HL-60 (cell line): ENCODE measurements around the gene EEF1AKMT3.

Experiments
- DNase-seq, 2 experiments: peaks; one replicate each; pipeline ENCODE4 v3.0.0-alpha.2; 2010 to 2020; ENCODE audit warnings: low read depth in 1 of 2, low spot score in 1 of 2
- H3K27ac ChIP-seq: fragments of 250-450 bp; sonication (Bioruptor Pico); replicated peaks from 2 replicates; pipeline ENCODE4 v1.5.1; 2020; ENCODE audit warnings: mild to moderate bottlenecking, moderate library complexity
- H3K27me3 ChIP-seq: fragments of 250-450 bp; sonication (Bioruptor Pico); 2 replicates; pipeline ENCODE4 v1.5.1; 2021; ENCODE audit warnings: mild to moderate bottlenecking, moderate library complexity; ENCODE audit not compliant: insufficient read depth, poor library complexity, severe bottlenecking
- H3K4me3 ChIP-seq: replicated peaks from 2 replicates; pipeline ENCODE4 v1.5.1; 2011; ENCODE audit warnings: mild to moderate bottlenecking, control low read depth, low read length; ENCODE audit not compliant: insufficient read depth
- GABPA ChIP-seq: IDR thresholded peaks from 2 replicates; pipeline ENCODE4 v1.6.1; 2012; ENCODE audit warnings: low read depth
- POLR2AphosphoS5 ChIP-seq: IDR thresholded peaks from 2 replicates; pipeline ENCODE4 v1.6.1; 2012; ENCODE audit warnings: low read depth
- SPI1 ChIP-seq: IDR thresholded peaks from 2 replicates; pipeline ENCODE4 v1.6.1; 2012; ENCODE audit warnings: low read depth, mild to moderate bottlenecking, borderline replicate concordance
- TF ChIP-seq, protein P1 (sequence below): IDR thresholded peaks from one replicate; pipeline ENCODE4 v1.5.1; 2011; ENCODE audit warnings: low read length, control low read depth, inconsistent platforms; ENCODE audit not compliant: insufficient read depth
- TF ChIP-seq, protein P2 (sequence below): IDR thresholded peaks from 2 replicates; pipeline ENCODE4 v1.6.1; 2012; ENCODE audit warnings: low read depth; ENCODE audit not compliant: insufficient replicate concordance

The EEF1AKMT3 gene

DNA sequence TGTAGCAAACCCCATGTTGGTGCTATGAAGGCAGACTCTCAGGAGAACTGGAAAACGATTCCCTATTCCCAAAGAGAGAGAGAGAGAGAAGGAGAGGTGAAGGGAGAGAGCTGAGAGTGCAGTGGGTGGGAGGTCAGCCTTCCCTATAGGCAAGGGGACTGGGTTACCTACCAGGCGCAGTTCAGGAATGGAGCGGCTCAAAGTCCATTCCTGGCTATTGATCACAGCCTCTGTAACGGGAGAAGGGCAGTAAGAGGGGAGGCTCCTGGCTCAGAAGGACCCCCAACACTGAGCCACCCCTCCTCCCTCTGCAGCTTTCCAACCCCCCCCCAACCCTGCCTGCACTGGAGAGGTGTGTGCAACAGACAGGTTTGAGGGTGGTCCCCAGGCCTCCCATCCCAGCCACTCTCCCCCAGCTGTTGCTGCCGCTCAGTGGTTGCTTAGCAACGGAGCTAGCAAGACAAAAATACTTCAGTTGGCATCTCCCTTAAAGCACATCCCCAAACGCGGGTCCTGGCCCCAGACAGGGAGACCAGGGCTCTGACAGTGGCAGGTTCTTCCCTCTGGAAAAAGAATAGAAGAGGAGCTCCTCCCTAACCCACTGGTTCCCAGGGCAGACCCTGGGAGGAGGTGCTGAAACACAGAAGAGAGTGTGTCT, 37.1 kb upstream of the EEF1AKMT3 start:
- H3K4me3 ChIP-seq, result no peak overlapping the region
- DNase-seq, result no peak
- H3K27ac ChIP-seq, result no peak overlapping the region
- TF ChIP-seq SPI1 (no peak), POLR2AphosphoS5 (no peak), GABPA (no peak)
- TF ChIP-seq, protein P1, sequence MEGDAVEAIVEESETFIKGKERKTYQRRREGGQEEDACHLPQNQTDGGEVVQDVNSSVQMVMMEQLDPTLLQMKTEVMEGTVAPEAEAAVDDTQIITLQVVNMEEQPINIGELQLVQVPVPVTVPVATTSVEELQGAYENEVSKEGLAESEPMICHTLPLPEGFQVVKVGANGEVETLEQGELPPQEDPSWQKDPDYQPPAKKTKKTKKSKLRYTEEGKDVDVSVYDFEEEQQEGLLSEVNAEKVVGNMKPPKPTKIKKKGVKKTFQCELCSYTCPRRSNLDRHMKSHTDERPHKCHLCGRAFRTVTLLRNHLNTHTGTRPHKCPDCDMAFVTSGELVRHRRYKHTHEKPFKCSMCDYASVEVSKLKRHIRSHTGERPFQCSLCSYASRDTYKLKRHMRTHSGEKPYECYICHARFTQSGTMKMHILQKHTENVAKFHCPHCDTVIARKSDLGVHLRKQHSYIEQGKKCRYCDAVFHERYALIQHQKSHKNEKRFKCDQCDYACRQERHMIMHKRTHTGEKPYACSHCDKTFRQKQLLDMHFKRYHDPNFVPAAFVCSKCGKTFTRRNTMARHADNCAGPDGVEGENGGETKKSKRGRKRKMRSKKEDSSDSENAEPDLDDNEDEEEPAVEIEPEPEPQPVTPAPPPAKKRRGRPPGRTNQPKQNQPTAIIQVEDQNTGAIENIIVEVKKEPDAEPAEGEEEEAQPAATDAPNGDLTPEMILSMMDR, result no peak
- TF ChIP-seq, protein P2, sequence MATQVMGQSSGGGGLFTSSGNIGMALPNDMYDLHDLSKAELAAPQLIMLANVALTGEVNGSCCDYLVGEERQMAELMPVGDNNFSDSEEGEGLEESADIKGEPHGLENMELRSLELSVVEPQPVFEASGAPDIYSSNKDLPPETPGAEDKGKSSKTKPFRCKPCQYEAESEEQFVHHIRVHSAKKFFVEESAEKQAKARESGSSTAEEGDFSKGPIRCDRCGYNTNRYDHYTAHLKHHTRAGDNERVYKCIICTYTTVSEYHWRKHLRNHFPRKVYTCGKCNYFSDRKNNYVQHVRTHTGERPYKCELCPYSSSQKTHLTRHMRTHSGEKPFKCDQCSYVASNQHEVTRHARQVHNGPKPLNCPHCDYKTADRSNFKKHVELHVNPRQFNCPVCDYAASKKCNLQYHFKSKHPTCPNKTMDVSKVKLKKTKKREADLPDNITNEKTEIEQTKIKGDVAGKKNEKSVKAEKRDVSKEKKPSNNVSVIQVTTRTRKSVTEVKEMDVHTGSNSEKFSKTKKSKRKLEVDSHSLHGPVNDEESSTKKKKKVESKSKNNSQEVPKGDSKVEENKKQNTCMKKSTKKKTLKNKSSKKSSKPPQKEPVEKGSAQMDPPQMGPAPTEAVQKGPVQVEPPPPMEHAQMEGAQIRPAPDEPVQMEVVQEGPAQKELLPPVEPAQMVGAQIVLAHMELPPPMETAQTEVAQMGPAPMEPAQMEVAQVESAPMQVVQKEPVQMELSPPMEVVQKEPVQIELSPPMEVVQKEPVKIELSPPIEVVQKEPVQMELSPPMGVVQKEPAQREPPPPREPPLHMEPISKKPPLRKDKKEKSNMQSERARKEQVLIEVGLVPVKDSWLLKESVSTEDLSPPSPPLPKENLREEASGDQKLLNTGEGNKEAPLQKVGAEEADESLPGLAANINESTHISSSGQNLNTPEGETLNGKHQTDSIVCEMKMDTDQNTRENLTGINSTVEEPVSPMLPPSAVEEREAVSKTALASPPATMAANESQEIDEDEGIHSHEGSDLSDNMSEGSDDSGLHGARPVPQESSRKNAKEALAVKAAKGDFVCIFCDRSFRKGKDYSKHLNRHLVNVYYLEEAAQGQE, result no peak
- no peaks in the 10 kb centered on the region for H3K27me3 ChIP-seq

DNA sequence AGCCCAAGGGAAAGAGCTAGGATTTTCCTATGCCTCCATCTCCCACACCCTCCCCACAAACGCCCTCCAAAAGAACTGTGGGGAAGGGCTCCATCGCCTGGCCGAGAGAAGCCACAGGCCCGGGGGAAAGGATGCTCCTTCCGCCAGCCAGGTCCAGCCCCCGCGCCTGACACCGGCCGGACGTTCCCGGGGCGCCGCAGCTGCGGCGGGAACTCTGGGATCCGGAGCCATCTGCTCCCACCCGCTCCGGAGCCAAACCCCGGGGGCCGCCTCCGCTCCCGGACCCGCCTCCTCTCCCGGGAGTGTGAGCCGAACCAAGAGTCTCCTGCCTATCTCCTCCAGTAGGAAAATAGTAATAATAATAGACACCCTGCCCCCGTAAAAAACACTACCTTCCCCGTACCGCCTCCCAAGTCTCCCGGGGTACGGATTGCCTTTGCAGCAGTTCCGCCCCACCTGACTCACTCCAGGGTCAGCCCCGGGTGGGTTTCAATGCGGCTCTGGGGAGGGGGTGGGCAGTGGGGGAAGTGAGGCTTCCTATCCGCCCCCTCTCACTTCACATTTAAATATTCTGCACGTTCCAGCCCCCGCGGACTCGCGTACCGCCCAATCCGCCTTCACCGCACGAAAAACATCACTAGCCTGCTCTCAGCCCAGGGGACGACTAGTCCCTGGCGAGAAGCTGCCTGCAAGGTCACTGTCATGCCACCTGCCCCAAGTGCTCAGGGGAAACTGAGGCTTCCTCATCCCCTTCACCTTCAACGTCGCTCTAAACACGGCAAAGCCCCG, 36.3 kb upstream of the EEF1AKMT3 start:
- TF ChIP-seq, protein P1, result no peak
- TF ChIP-seq SPI1 (no peak), POLR2AphosphoS5 (no peak), GABPA (no peak)
- TF ChIP-seq, protein P2, result no peak
- no peak overlapping the region for H3K4me3 ChIP-seq
- H3K27me3 ChIP-seq, result no peaks in the 10 kb centered on the region
- H3K27ac ChIP-seq, result no peak overlapping the region
- DNase-seq, result no peak

DNA sequence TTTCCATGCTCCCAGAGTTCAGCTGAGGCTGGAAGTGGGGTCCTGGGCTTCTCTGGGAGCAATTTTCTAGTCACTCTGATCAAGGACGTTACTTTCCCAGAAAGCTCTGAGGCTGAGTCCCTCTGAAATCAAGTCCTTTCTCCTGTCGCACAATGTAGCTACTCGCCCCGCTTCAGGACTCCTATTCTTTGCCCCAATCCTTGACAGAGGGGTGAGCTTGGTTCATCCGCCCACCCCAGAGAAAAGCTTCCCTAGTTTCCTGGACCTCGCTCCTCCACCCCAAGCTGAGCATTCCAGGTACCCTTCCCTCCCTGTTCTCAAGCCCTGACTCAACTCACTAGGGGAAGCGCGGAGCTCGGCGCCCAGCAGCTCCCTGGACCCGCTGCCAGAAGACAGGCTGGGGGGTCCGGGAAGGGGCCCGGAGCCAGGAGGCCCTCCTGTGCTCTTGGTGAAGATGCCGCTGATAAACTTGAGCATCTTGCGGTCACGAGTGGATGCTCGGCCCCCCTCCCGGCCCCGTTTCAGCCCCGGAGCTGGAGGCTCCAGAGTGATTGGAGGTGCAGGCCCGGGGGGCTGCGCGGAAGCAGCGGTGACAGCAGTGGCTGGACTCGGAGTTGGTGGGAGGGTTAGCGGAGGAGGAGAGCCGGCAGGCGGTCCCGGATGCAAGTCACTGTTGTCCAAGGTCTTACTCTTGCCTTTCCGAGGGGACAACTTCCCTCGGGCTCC, 35.5 kb upstream of the EEF1AKMT3 start:
- DNase-seq, result no peak
- H3K4me3 ChIP-seq, result no peak overlapping the region
- TF ChIP-seq POLR2AphosphoS5 (no peak), GABPA (no peak), SPI1 (no peak)
- TF ChIP-seq, protein P1, result no peak
- TF ChIP-seq, protein P2, result no peak
- no peak overlapping the region for H3K27ac ChIP-seq
- H3K27me3 ChIP-seq, result no peaks in the 10 kb centered on the region
